Naive thymus-derived CD4-positive, alpha-beta T cell (primary cell): ENCODE data around the gene TRAK2. TPM values are rescaled to one million over a fixed set of nuclear protein-coding genes. Genes with fewer than 3 reads are reported as not detected.

Experiments used
- polyA plus RNA-seq, 2 donors: library from polyadenylated mRNA; unstranded; fragments of 300-500 nt; fragmentation: Illumina TruSeq; gene quantifications; one replicate each; pipeline ENCODE4 v1.2.3, GENCODE V29; 2021
- total RNA-seq, 6 experiments: library from RNA in 5 of 6; stranded (reverse) in 5 of 6; gene quantifications; 1 replicate in 5 of 6; 2 replicates in 1 of 6; pipeline ENCODE4 v1.2.3 and lab custom pipeline; 2021 to 2026

TRAK2 gene
- total and polyA plus RNA-seq, 7 experiments from 2014 or later: 27.2 to 47.6 (median 34.3) TPM

Other genes with a start within 250 kb of the TRAK2 start
- gene CASP8, start 190.9 kb downstream of the TRAK2 start, total RNA-seq: 100 to 1,000 TPM in 3 of 5 experiments, 10 to 100 TPM in 2; 84.9 to 159 (median 150) TPM
- 10 to 100 TPM; 38.9 to 78.1 TPM for gene CASP8, start 190.9 kb downstream of the TRAK2 start, polyA plus RNA-seq
- 1 to 10 TPM; 3.9 to 9.5 (median 7.4) TPM for gene FLACC1, start 94.1 kb downstream of the TRAK2 start, total RNA-seq
- gene FLACC1, start 94.1 kb downstream of the TRAK2 start, polyA plus RNA-seq: 1 to 10 TPM; 3.1 to 3.7 TPM
- 10 to 100 TPM; 11.9 to 18.4 (median 16.1) TPM for gene STRADB, start 282 bp upstream of the TRAK2 start, total RNA-seq
- 10 to 100 TPM; 31.5 to 41.4 TPM for gene STRADB, start 282 bp upstream of the TRAK2 start, polyA plus RNA-seq
- gene TMEM237, start 192.0 kb upstream of the TRAK2 start, total RNA-seq: 10 to 100 TPM in 1 of 5 experiments, 1 to 10 TPM in 4; 3.2 to 13.4 (median 4.7) TPM
- gene TMEM237, start 192.0 kb upstream of the TRAK2 start, polyA plus RNA-seq: 1 to 10 TPM; 2.7 to 3.2 TPM
- gene MPP4, start 247.2 kb upstream of the TRAK2 start, total RNA-seq: under 1 TPM in 2 of 5 experiments, not detected in 3; 0.12 to 0.47 TPM
- not detected for gene MPP4, start 247.2 kb upstream of the TRAK2 start, polyA plus RNA-seq